ENCODE measurements around the gene MORN1. TPM values are rescaled to one million over a fixed set of nuclear protein-coding genes. Genes with fewer than 3 reads are reported as not detected.

Gene MORN1
- total RNA-seq, 1 donor = 13.4 TPM

DNA sequence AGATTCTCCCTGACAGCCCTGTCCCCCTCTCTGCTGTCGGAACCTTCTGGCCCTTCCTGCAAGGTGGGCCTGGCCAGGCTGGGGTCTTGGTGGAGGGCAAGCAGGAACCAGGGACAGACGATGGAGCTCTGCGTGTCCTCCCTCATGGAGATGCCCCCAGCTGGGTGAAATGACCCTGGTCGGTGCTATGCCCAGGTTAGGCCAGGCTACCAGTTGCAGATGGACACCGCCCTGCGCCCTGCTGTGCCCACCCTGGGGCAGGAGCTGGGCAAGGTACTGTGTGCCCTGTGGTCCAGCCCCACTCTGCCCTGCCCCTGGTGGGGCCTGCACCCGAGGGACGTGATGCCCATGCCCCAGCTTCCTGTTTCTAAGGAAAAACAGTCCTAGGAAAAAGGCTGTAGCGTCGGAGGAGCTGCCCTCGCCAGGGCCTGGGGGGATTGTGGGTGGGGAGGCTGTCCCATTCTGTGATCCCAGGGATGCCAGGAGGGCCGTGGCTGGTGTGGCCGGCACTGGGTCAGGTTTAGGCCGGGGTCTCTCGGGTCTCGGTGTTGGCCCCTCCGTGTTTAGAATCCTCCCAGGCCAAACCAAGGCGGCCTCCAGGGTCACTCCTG, 77.6 kb downstream of the MORN1 start:
- Histone ChIP-seq H3K4me3 (ENCODE audit: insufficient read depth, low read length) (peak overlapping the region; percentile 60), H4K20me1 (ENCODE audit: insufficient read depth, low read length) (peaks cover 11% of the 10 kb centered on the region), H3K4me1 (ENCODE audit: insufficient read depth, low read length) (peaks cover 13% of the 10 kb centered on the region), H3K9me3 (ENCODE audit: low read depth, low read length) (no peaks in the 10 kb centered on the region), H3K79me2 (ENCODE audit: insufficient read depth, low read length) (peaks cover 16% of the 10 kb centered on the region), H3K36me3 (ENCODE audit: insufficient read depth, low read length) (peaks cover 6% of the 10 kb centered on the region), H3K27me3 (ENCODE audit: insufficient read depth, low read length) (no peaks in the 10 kb centered on the region), H3K27ac (ENCODE audit: low read depth, low read length) (peak overlapping the region; percentile 41), H3K4me2 (ENCODE audit: insufficient read depth, low read length) (peak overlapping the region; percentile 68), H2AFZ (ENCODE audit: low read length) (no peak overlapping the region)
- no peak for TF ChIP-seq CTCF (IDR thresholded peaks at IDR 0.05; ENCODE audit: extremely low read depth, low read depth, low read length)
- no peak for DNase-seq (ENCODE audit: insufficient read length, low spot score, missing footprints)

DNA sequence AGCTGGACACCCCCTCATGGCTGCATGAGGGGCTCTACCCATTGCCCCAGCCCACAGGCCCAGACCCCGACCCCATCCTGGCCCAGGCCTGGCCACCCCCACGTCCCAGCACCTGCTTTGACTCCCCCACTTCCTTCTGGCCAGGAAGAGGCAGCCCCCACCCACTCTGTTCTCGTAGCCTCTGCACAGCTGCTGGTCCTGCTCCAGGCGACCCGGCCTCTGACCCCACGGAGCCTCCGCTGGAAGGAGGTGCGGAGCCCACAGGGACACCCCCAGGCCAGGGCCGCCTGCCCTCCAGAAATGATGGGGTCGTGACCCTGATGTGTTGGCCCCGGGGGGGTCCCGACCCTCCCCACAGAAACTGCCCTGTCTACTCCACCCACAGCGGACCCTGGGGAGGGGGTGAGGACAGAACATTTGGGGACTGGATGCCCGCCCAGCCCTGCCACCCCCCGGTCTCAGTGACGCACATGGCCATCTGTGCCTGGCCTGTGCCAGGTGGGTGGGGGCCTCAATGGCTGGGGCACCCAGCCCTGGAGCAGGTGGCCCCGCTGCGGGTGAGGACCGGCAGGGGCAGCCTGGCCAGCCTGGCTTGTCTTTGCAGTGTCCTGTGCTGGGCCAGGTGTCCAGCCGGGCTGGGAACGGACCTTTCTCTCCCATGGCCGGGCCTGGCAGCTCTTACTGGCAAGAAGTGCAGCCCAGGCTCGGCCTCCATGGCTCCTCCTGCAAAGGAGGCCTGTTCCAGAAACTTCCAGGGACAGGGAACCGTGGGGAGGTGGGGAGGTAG, 78.6 kb downstream of the MORN1 start:
- Histone ChIP-seq H3K4me2 (ENCODE audit: insufficient read depth, low read length) (no peak overlapping the region), H4K20me1 (ENCODE audit: insufficient read depth, low read length) (peaks cover 17% of the 10 kb centered on the region), H3K4me1 (ENCODE audit: insufficient read depth, low read length) (peaks cover 13% of the 10 kb centered on the region), H3K4me3 (ENCODE audit: insufficient read depth, low read length) (no peak overlapping the region), H3K27me3 (ENCODE audit: insufficient read depth, low read length) (no peaks in the 10 kb centered on the region), H3K36me3 (ENCODE audit: insufficient read depth, low read length) (peaks cover 17% of the 10 kb centered on the region), H3K9me3 (ENCODE audit: low read depth, low read length) (no peaks in the 10 kb centered on the region), H3K79me2 (ENCODE audit: insufficient read depth, low read length) (peaks cover 26% of the 10 kb centered on the region), H2AFZ (ENCODE audit: low read length) (no peak overlapping the region), H3K27ac (ENCODE audit: low read depth, low read length) (no peak overlapping the region)
- peak; percentile 93 for DNase-seq (ENCODE audit: insufficient read length, low spot score, missing footprints)
- TF ChIP-seq CTCF (IDR thresholded peaks at IDR 0.05; ENCODE audit: extremely low read depth, low read depth, low read length) = no peak

GRCh38 chr1:2312160-2312514, 79.2 kb downstream of the MORN1 start:
- no peak for DNase-seq (ENCODE audit: insufficient read length, low spot score, missing footprints)
- H3K4me2 ChIP-seq (ENCODE audit: insufficient read depth, low read length) = no peak overlapping the region
- H3K27ac ChIP-seq (ENCODE audit: low read depth, low read length) = no peak overlapping the region
- peaks cover 19% of the 10 kb centered on the region for H4K20me1 ChIP-seq (ENCODE audit: insufficient read depth, low read length)
- no peak for TF ChIP-seq CTCF (IDR thresholded peaks at IDR 0.05; ENCODE audit: extremely low read depth, low read depth, low read length)
- peaks cover 30% of the 10 kb centered on the region for H3K79me2 ChIP-seq (ENCODE audit: insufficient read depth, low read length)
- H3K36me3 ChIP-seq (ENCODE audit: insufficient read depth, low read length) = peaks cover 22% of the 10 kb centered on the region
- no peak overlapping the region for H2AFZ ChIP-seq (ENCODE audit: low read length)
- H3K9me3 ChIP-seq (ENCODE audit: low read depth, low read length) = no peaks in the 10 kb centered on the region
- H3K4me3 ChIP-seq (ENCODE audit: insufficient read depth, low read length) = no peak overlapping the region
- peaks cover 13% of the 10 kb centered on the region for H3K4me1 ChIP-seq (ENCODE audit: insufficient read depth, low read length)
- H3K27me3 ChIP-seq (ENCODE audit: insufficient read depth, low read length) = no peaks in the 10 kb centered on the region
